H4 (cell line): ENCODE measurements around the gene MMP25. TPM values are rescaled to one million over a fixed set of nuclear protein-coding genes. Genes with fewer than 3 reads are reported as not detected.
"Not testable (repeated sequence)": the region's sequence is repeated elsewhere in the genome, so short reads cannot be mapped to it uniquely, and the experiment has no call there.

Source experiments
- DNase-seq: peaks from one replicate; pipeline ENCODE4 v3.0.0-alpha.2; 2015; ENCODE audit warnings: low spot score
- total RNA-seq: library from RNA; depleted of rRNA; stranded (reverse); fragments of >200 nt; shearing (Covaris generic); gene quantifications from 2 replicates; pipeline ENCODE4 v1.2.3, GENCODE V29; 2014

Gene MMP25
- total RNA-seq, 1 experiment from 2014 or later: 0.87 TPM

- no peak for DNase-seq
Measured at GRCh38 chr16:3030222-3031212, 15.8 kb upstream of the MMP25 start.

DNA sequence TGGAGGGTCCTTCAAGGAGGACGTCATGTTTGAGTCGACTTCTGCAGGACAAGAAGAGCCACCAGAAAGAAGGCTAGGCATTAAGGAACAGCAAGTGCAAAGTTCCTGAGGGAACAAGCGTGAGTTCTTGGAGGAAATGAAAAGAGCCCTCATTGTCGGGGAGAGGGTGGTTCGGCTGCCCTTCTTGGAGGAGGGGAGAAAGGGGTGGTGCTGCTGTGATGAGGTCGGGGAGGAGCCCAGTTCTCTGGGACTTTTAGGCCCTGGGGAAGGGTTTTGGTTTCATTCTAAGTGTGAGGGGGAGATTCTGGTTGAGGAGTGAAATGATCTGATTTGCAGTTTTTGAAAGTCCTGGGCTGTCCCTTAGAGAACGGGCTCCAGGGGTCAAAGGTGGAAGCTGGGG lies 13.7 kb upstream of the MMP25 start:
- DNase-seq: no peak

- no peak for DNase-seq
Measured at GRCh38 chr16:3035289-3035971, 10.9 kb upstream of the MMP25 start.

DNA sequence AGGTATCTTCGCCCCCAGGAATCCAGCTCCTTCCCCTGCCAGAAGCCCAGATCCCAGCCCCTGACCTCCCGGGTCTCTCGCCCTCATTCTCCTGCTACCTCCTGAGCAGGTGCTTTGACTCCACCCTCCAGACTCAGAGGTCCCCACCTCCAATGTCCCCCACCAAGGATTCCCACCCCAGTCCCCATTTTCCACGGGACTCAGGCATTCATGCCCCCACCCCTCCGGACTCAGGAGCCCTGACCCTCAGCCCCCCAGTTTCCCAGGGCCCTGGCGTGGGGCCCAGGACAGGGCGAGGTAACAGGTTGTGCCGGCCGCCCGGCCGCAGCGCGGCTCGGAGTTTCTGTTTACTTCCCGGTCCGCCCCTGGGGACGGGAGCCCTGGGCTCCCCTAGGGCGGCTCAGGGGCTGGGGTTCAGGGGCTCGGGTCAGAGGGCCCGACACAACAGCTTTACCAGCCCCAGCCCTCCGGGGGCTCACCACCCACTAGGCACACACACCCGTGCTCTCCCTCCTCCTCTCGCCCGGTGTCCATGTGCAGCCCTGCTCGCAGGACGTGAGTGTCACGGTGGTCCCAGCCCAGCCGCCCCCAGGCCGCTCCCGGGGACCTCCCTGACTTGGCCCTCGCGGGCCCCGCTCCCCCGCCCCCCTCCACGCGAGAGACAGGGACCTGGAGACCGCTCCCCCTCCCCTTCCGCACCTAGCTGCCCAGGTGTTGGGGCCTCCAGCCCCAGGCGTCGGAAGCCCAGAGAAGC lies 10.2 kb upstream of the MMP25 start:
- DNase-seq: no peak

- no peak for DNase-seq
Measured at GRCh38 chr16:3036726-3037315, 9.5 kb upstream of the MMP25 start, which contains the start of gene BICDL2. TSS of gene BICDL2 (minus strand) at chr16:3036944. CDS start at chr16:3035496, 1,448 bp downstream.

DNA sequence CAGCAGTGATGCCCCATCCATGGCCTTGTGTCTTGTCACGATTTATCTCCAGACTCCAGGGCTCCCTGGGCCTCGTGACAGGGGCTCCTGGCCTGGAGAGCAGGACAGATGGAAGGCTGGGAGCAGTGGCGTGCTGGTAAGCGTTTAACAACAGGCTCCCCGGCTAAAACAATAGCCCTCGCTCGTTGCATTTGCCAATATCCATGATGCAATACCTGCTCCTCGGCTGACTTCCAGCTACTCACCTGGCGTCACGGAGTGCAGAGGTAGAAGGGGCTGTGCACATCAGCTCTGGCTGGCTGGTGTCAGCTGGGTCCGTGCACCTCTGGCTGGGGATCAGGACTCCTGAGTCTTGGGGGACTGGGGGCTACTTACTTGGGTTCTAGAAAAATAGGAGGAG lies 8.1 kb upstream of the MMP25 start:
- DNase-seq: no peak

DNA sequence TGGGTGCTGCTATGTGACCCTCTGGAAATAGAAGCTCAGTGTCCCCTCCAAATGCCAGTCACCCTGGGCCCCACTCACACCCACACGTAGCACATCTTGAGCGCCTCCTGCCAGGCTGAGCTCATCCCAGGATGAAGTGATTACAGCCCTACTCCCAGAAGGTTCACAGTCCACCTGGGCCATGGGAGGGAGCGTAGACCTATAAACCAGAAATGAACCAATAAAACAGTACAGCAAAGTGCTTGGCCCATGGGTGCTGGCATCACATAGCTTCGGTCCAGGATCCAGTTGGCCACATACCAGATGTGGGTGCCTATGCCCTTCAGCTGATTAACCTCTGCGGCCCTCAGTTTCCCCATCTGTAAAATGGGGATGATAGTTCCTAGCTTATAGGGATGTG lies 7.5 kb upstream of the MMP25 start:
- DNase-seq: no peak

GRCh38 chr16:3042376-3042775 lies 4.0 kb upstream of the MMP25 start:
- no peak for DNase-seq

DNA sequence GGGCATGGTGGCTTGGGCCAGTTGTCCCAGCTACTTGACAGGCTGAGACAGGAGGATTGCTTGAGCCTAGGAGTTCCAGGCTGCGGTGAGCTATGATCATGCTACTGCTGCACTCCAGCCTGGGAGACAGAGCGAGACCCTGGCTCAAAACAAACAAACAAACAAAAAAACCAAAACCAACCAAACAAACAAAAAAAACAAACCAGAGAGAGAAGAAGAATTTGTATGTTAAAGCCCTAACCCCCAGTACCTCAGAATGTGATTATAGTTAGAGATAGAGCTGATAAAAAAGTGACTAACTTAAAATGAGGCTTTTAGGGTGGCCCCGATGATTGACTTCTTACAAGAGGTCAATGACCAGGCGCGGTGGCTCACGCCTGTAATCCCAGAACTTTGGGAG lies 1.7 kb upstream of the MMP25 start:
- no peak for DNase-seq

DNA sequence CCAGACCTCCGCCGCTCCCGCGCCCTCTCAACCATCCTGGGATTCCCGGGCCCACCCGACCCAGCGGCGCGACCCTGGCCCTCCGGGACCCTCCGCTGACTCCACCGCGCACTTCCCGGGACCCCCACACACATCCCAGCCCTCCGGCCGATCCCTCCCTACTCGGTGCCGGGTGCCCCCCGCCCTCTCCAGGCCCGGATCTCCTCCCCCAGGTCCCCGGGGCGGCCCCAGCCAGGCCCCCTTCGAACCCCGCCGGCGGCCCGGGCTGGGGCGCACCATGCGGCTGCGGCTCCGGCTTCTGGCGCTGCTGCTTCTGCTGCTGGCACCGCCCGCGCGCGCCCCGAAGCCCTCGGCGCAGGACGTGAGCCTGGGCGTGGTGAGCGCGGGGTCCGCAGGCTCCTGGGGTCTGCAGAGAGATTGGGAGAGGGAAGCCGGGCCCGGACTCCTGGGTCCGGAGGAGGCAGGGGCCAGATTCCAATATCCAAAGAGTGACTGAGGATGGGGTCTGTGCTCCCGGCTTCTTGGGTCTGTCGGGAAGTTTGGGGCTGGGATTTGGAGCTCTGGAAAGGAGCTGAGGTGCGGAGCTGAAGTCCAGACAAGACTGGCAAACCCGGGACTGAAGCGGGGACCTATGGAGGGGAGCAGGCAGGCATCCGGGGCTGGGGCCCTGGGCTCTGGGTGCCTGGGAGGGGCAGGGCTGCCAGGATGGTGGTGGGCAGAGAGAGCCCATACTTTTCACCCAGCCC lies 453 bp downstream of the MMP25 start:
- DNase-seq: no peak

GRCh38 chr16:3047387-3047720 lies 993 bp downstream of the MMP25 start:
- DNase-seq: no peak

DNA sequence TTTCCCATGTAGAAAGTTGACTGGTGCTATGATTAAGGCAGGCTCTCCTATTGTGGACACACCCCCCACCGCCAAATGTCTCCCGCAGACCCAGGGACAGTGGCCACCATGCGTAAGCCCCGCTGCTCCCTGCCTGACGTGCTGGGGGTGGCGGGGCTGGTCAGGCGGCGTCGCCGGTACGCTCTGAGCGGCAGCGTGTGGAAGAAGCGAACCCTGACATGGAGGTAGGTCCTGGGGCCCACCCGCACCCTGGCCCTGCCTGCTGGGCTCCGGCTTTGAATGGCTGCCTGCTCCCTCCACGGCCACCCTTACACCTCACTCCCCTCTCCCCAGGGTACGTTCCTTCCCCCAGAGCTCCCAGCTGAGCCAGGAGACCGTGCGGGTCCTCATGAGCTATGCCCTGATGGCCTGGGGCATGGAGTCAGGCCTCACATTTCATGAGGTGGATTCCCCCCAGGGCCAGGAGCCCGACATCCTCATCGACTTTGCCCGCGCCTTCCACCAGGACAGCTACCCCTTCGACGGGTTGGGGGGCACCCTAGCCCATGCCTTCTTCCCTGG lies 3.6 kb downstream of the MMP25 start:
- no peak for DNase-seq

DNA sequence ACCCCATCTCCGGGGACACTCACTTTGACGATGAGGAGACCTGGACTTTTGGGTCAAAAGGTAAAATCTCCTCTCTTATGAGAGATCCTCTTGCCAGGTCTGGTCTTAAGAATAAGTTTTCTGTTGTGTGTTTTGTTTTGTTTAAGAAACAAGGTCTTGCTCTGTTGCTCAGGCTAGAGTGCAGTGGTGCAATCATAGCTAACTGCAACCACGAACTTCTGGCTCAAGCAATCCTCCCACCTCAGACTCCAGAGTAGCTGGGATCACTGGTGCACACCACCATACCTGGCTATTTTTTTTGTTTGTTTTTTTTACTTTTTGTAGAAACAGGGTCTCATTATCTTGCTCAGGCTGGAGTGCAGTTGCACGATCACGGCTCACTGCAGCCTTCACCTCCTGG lies 4.1 kb downstream of the MMP25 start:
- no peak for DNase-seq

GRCh38 chr16:3051009-3051408 lies 4.6 kb downstream of the MMP25 start:
- no peak for DNase-seq

- no peak for DNase-seq
Measured at GRCh38 chr16:3051494-3051893, 5.1 kb downstream of the MMP25 start.

- not testable (repeated sequence) for DNase-seq
Measured at GRCh38 chr16:3052571-3053329, 6.4 kb downstream of the MMP25 start.

- not testable (repeated sequence) for DNase-seq
Measured at GRCh38 chr16:3053330-3053710, 7.0 kb downstream of the MMP25 start.

GRCh38 chr16:3054965-3055733 lies 8.8 kb downstream of the MMP25 start:
- DNase-seq: no peak

DNA sequence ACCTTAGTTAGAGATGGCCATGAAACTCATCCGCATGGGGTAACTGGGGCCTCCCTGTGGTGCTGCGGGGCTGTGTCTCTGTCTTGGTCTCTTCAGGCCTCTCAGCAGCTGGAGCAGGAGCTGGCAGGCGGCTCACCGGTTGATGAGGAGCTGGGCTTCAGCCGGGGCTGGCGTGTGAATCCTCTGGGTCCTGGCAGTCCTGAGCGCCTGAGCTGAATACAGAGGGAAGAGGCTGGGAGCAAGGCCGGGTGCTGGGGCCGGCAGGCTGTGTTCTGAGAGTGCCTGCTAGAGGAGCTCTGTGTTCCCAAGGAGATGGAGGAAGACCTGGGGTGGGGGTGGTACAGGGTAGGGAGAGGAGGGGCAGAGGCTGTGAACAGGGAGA lies 9.4 kb downstream of the MMP25 start:
- DNase-seq: not testable (repeated sequence)
